Lung (tissue), 12 donors: Measurements from ENCODE around the gene CCDC192. TPM values are rescaled to one million over a fixed set of nuclear protein-coding genes. Genes with fewer than 3 reads are reported as not detected.

Experiments used
- ATAC-seq: fragments of 200-7000 bp; cut with Tn5 transposase; one replicate; pipeline ENCODE4 v1.9.1; 2020; ENCODE audit warnings: moderate number of reproducible peaks; ENCODE audit not compliant: insufficient read depth, low FRiP score
- DNase-seq, 3 donors: peaks; one replicate each; pipeline ENCODE4 v3.0.0-alpha.2; 2013 to 2017
- H3K27ac ChIP-seq, 2 donors: one replicate each; pipeline ENCODE4 v1.5.1; 2013; ENCODE audit warnings: mild to moderate bottlenecking in 2 of 2, moderate library complexity in 2 of 2, control low read depth in 1 of 2, inconsistent platforms in 1 of 2, low read depth in 1 of 2, low read length in 1 of 2
- H3K27me3 ChIP-seq, 3 donors: one replicate each; pipeline ENCODE4 v1.5.1; 2013; ENCODE audit warnings: low read length in 2 of 3; ENCODE audit not compliant: control insufficient read depth in 3 of 3, insufficient read depth in 3 of 3
- H3K36me3 ChIP-seq, 4 donors: one replicate each; pipeline ENCODE4 v1.5.1; 2013; ENCODE audit warnings: low read length in 4 of 4, mild to moderate bottlenecking in 1 of 4, moderate library complexity in 1 of 4; ENCODE audit not compliant: control insufficient read depth in 4 of 4, insufficient read depth in 4 of 4
- H3K4me1 ChIP-seq, 5 donors: one replicate each; pipeline ENCODE4 v1.5.1; 2013; ENCODE audit warnings: low read length in 5 of 5, mild to moderate bottlenecking in 2 of 5, moderate library complexity in 1 of 5; ENCODE audit not compliant: control insufficient read depth in 5 of 5, insufficient read depth in 5 of 5
- H3K4me3 ChIP-seq: one replicate; pipeline ENCODE4 v1.5.1; 2013; ENCODE audit warnings: mild to moderate bottlenecking, control low read depth, moderate library complexity
- H3K9ac ChIP-seq, 2 donors: one replicate each; pipeline ENCODE4 v1.5.1; 2013; ENCODE audit warnings: low read length in 2 of 2, control low read depth in 1 of 2; ENCODE audit not compliant: insufficient read depth in 1 of 2
- H3K9me3 ChIP-seq, 4 donors: one replicate each; pipeline ENCODE4 v1.5.1; 2013; ENCODE audit warnings: low read length in 3 of 4, mild to moderate bottlenecking in 1 of 4, moderate library complexity in 1 of 4; ENCODE audit not compliant: control insufficient read depth in 4 of 4, insufficient read depth in 3 of 4
- CTCF ChIP-seq: IDR thresholded peaks from 2 replicates; pipeline ENCODE4 v1.5.1; 2012; ENCODE audit warnings: mild to moderate bottlenecking; ENCODE audit errors: control extremely low read depth, extremely low read depth
- WGBS, 2 donors: extraction: QIAGEN DNeasy Blood & Tissue Kit; methylation state at CpG; one replicate each; pipeline ENCODE4 v1.1.7; 2013; 5-methylcytosine and 5-hydroxymethylcytosine counted together
- polyA plus RNA-seq, 2 donors: library from polyadenylated mRNA; stranded (reverse); fragments of 200-250 nt; gene quantifications; one replicate each; pipeline ENCODE4 v1.2.1, GENCODE V29; 2013
- total RNA-seq, 2 donors: library from RNA; depleted of rRNA in 1 of 2; stranded (reverse); fragments of >200 nt in 1 of 2; gene quantifications; one replicate each; pipeline ENCODE4 v1.2.1, GENCODE V29; 2014 to 2021
- donor health status: control.
- donor health status: control.
- donor health status: Bipolar disorder and iron deficiency.
- donor health status: healthy.
- donor health status: DM: yes; HTN: yes; CAD: no.

The CCDC192 gene
- total and polyA plus RNA-seq, 4 donors = 0.08 to 0.47 (median 0.40) TPM; not detected in 1

GRCh38 chr5:127680595-127680994 lies 22.6 kb upstream of the CCDC192 start:
- 91 to 98% methylated on average over 1 of the region's 1 CpG for WGBS, 2 donors
- Histone ChIP-seq H3K27ac (no peak overlapping the region), H3K4me3 (no peak overlapping the region), H3K27me3 (no peaks in the 10 kb centered on the region), H3K36me3 (no peaks in the 10 kb centered on the region), H3K4me1 (peaks cover 0 to 11% (median 0%) of the 10 kb centered on the region in 5 donors), H3K9me3 (no peaks in the 10 kb centered on the region), H3K9ac (no peak overlapping the region)
- ATAC-seq (no peak), DNase-seq (no peak)
- TF ChIP-seq CTCF = no peak

- DNase-seq = peak in 2 of 3 donors; percentile 53 to 72
- no peak for TF ChIP-seq CTCF
- no peak for ATAC-seq
- Histone ChIP-seq H3K27me3 (no peaks in the 10 kb centered on the region), H3K9ac (no peak overlapping the region), H3K4me1 (peaks cover 0 to 14% (median 3%) of the 10 kb centered on the region in 5 donors), H3K27ac (no peak overlapping the region), H3K4me3 (no peak overlapping the region), H3K9me3 (no peaks in the 10 kb centered on the region), H3K36me3 (no peaks in the 10 kb centered on the region)
- 67 to 78% methylated on average over 4 of the region's 4 CpGs for WGBS, 2 donors
Measured at GRCh38 chr5:127683008-127683407, 20.2 kb upstream of the CCDC192 start.

DNA sequence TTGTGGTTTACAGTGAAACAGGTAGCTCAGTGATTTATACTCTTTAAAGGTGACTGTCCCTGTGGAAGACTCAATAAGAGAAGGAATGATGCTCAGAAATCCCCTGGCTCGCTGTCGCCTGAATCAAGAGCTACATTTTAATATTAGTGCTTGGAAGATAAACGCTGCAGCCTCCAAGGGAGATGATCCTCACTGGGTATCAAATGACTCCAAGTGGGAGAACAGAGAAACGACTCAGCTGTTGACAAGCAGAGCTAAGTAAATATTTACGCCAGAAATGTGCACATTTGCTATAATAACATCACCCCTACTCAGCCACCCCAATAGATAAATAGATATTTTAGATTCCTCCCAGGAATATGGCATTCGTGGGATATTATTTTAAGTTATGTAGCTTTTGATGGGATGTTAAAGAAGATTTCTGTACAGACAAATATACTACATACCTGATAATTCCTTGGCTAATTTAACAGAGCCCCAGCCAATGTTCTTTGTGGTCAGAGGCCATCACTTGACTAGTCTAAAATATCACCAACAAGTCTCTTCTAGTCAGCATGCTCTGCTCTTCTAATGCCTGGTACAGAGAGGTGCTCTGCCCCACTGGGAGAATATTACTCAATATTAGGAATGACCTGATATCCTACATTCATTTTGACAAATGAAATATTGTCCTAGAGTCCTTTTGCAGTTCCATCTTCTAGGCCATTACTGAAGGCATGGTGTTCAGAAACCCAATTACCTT lies 18.3 kb upstream of the CCDC192 start:
- no peaks in the 10 kb centered on the region for H3K27me3 ChIP-seq
- peak in 2 of 3 donors; percentile 50 to 71 for DNase-seq
- 76 to 87% methylated on average over 6 of the region's 6 CpGs for WGBS, 2 donors
- no peak overlapping the region for H3K9ac ChIP-seq
- no peak for ATAC-seq
- H3K27ac ChIP-seq = no peak overlapping the region
- no peaks in the 10 kb centered on the region for H3K36me3 ChIP-seq
- H3K4me3 ChIP-seq = no peak overlapping the region
- no peaks in the 10 kb centered on the region for H3K9me3 ChIP-seq
- peaks cover 0 to 14% (median 3%) of the 10 kb centered on the region in 5 donors for H3K4me1 ChIP-seq
- TF ChIP-seq CTCF = no peak
